CD4-positive, alpha-beta T cell (primary cell): ENCODE data around the gene EFCAB8. TPM values are rescaled to one million over a fixed set of nuclear protein-coding genes. Genes with fewer than 3 reads are reported as not detected.

Experiments used
- ATAC-seq: fragments of 200-7000 bp; cut with Tn5 transposase; one replicate; pipeline ENCODE4 v1.10.0; 2022; ENCODE audit warnings: mild to moderate bottlenecking; ENCODE audit not compliant: poor library complexity
- CTCF ChIA-PET: fragments of 350-600 bp; sonication (Branson Sonifier 250); formaldehyde crosslinking; loops from one replicate; lab custom pipeline; 2021; ENCODE audit warnings: antibody characterized with exemption, inconsistent platforms; lab: Charles Lee
- POLR2A ChIA-PET: fragments of 350-600 bp; sonication (Branson Sonifier 250); formaldehyde crosslinking; loops from one replicate; lab custom pipeline; 2021; ENCODE audit warnings: antibody characterized with exemption, inconsistent platforms; lab: Charles Lee
- DNase-seq, 14 experiments: peaks; one replicate each; pipeline ENCODE4 v3.0.0-alpha.2; 2013 to 2020; ENCODE audit warnings: mixed read lengths in 2 of 14
- H3K27ac ChIP-seq, 2 donors: one replicate each; pipeline versions ENCODE4 v1.5.1 to v1.7.0; 2013; ENCODE audit warnings: low read length in 2 of 2, low read depth in 1 of 2, mild to moderate bottlenecking in 1 of 2
- H3K27me3 ChIP-seq, 2 experiments: 1 replicate in 1 of 2; 2 replicates in 1 of 2; pipeline versions ENCODE4 v1.6.1 to v1.7.0; 2013; ENCODE audit warnings: low read length in 2 of 2, control low read depth in 1 of 2, mild to moderate bottlenecking in 1 of 2, moderate library complexity in 1 of 2; ENCODE audit not compliant: insufficient read depth in 2 of 2, control insufficient read depth in 1 of 2
- H3K36me3 ChIP-seq: one replicate; pipeline ENCODE4 v1.6.1; 2013; ENCODE audit warnings: low read length, control low read depth; ENCODE audit not compliant: insufficient read depth
- H3K4me1 ChIP-seq: one replicate; pipeline ENCODE4 v1.6.1; 2013; ENCODE audit warnings: low read length, control low read depth; ENCODE audit not compliant: insufficient read depth
- H3K4me3 ChIP-seq: one replicate; pipeline ENCODE4 v1.5.1; 2013; ENCODE audit warnings: mild to moderate bottlenecking, low read length, moderate library complexity
- H3K9me3 ChIP-seq, 2 experiments: 1 replicate in 1 of 2; 2 replicates in 1 of 2; pipeline versions ENCODE4 v1.6.1 to v1.7.0; 2013; ENCODE audit warnings: low read length in 2 of 2, mild to moderate bottlenecking in 2 of 2, control low read depth in 1 of 2, moderate library complexity in 1 of 2; ENCODE audit not compliant: control insufficient read depth in 1 of 2, insufficient read depth in 1 of 2
- H3K27ac Mint-ChIP-seq: one replicate; pipeline ENCODE4 v1.8.0; 2020; ENCODE audit warnings: mixed read lengths
- H3K27me3 Mint-ChIP-seq: one replicate; pipeline ENCODE4 v1.8.0; 2021; ENCODE audit warnings: mixed read lengths
- H3K36me3 Mint-ChIP-seq: one replicate; pipeline ENCODE4 v1.8.0; 2021; ENCODE audit warnings: low read depth, mixed read lengths
- H3K4me1 Mint-ChIP-seq: one replicate; pipeline ENCODE4 v1.8.0; 2021; ENCODE audit warnings: low read depth, mixed read lengths
- H3K4me3 Mint-ChIP-seq: one replicate; pipeline ENCODE4 v1.8.0; 2020; ENCODE audit warnings: mild to moderate bottlenecking, mixed read lengths
- H3K9me3 Mint-ChIP-seq: one replicate; pipeline ENCODE4 v1.8.0; 2020; ENCODE audit warnings: mixed read lengths
- CTCF ChIP-seq: fragments of 200-600 bp; IDR thresholded peaks from one replicate; pipeline ENCODE4 v1.8.0; 2022; ENCODE audit warnings: antibody characterized with exemption, mild to moderate bottlenecking
- intact Hi-C, 2 experiments: fragments of 100-400 bp; cut with DNase I in 1 of 2; cut with micrococcal nuclease in 1 of 2; formaldehyde crosslinking; loops; one replicate each; pipeline versions ENCODE4 v1.15.1 to v1.9.0; 2023 to 2025; cut with DNase I, micrococcal nuclease
- total RNA-seq, 174 experiments: library from RNA in 2 of 174; stranded (reverse) in 2 of 174; gene quantifications; one replicate each; pipeline ENCODE4 v1.2.3 and lab custom pipeline; 2021 to 2026

The EFCAB8 gene
- total RNA-seq, 2 experiments from 2014 or later = 0.81 to 2.5 TPM

GRCh38 chr20:32832664-32833063 is 26.1 kb upstream of the EFCAB8 start:
- peak overlapping the region; percentile 10 for H3K4me3 ChIP-seq
- no peak for TF ChIP-seq CTCF
- CTCF ChIA-PET = no interaction called here
- intact Hi-C loops = loop anchor here (2.0 to 5.0 kb wide), 2 partner anchors 14 to 40 kb away; no protein-coding TSS in a partner anchor
- Mint-ChIP-seq H3K9me3 (no peaks in the 10 kb centered on the region), H3K27me3 (no peaks in the 10 kb centered on the region), H3K36me3 (peaks cover 87% of the 10 kb centered on the region), H3K4me3 (peak overlapping the region; percentile 53), H3K4me1 (peaks cover 75% of the 10 kb centered on the region), H3K27ac (peak overlapping the region; percentile 77)
- POLR2A ChIA-PET = interaction anchor here (0.6 to 1.3 kb wide), 5 partner anchors 8 to 1960 kb away, joined by 3 to 8 read pairs (median 3); partner anchors contain the start of gene MAPRE1
- H3K36me3 ChIP-seq = peaks cover 70% of the 10 kb centered on the region
- H3K9me3 ChIP-seq = no peaks in the 10 kb centered on the region
- ATAC-seq = peak; percentile 62
- H3K27me3 ChIP-seq = no peaks in the 10 kb centered on the region
- peak in 5 of 14 experiments; percentile 21 to 66 (median 50) for DNase-seq
- no peak overlapping the region for H3K27ac ChIP-seq
- H3K4me1 ChIP-seq = peaks cover 41% of the 10 kb centered on the region

- Histone ChIP-seq H3K27ac (no peak overlapping the region), H3K9me3 (no peaks in the 10 kb centered on the region), H3K36me3 (peaks cover 74% of the 10 kb centered on the region), H3K4me1 (peaks cover 34% of the 10 kb centered on the region), H3K4me3 (no peak overlapping the region), H3K27me3 (no peaks in the 10 kb centered on the region)
- ATAC-seq = no peak
- intact Hi-C loops = loop anchor here (5.0 kb wide), 1 partner anchor 43 kb away; no protein-coding TSS in a partner anchor
- no peak for DNase-seq
- Mint-ChIP-seq H3K4me3 (no peak overlapping the region), H3K27ac (no peak overlapping the region), H3K27me3 (no peaks in the 10 kb centered on the region), H3K4me1 (peaks cover 66% of the 10 kb centered on the region), H3K9me3 (no peaks in the 10 kb centered on the region), H3K36me3 (peaks cover 90% of the 10 kb centered on the region)
- CTCF ChIA-PET = no interaction called here
- POLR2A ChIA-PET = interaction anchor here (1.0 kb wide), 1 partner anchor 93 kb away, joined by 3 read pairs; no protein-coding TSS in a partner anchor
- no peak for TF ChIP-seq CTCF
Observed at GRCh38 chr20:32834972-32835371, 23.8 kb upstream of the EFCAB8 start.

- Histone ChIP-seq H3K4me1 (peaks cover 27% of the 10 kb centered on the region), H3K36me3 (peaks cover 72% of the 10 kb centered on the region), H3K27me3 (no peaks in the 10 kb centered on the region), H3K27ac (peak overlapping the region in 1 of 2 donors; percentile 29), H3K4me3 (no peak overlapping the region), H3K9me3 (no peaks in the 10 kb centered on the region)
- peak overlapping the region; percentile 72 for H3K27ac Mint-ChIP-seq
- ATAC-seq (no peak), DNase-seq (no peak)
- H3K4me1 Mint-ChIP-seq = peaks cover 67% of the 10 kb centered on the region
- H3K36me3 Mint-ChIP-seq = peaks cover 92% of the 10 kb centered on the region
- CTCF ChIA-PET = interaction anchor here (0.6 to 2.6 kb wide), 2 partner anchors 11 to 47 kb away, joined by 3 to 5 read pairs; no protein-coding TSS in a partner anchor
- no peak overlapping the region for H3K4me3 Mint-ChIP-seq
- intact Hi-C loops = no loop called here
- H3K9me3 Mint-ChIP-seq = no peaks in the 10 kb centered on the region
- no peak for TF ChIP-seq CTCF
- no peaks in the 10 kb centered on the region for H3K27me3 Mint-ChIP-seq
- POLR2A ChIA-PET = interaction anchor here (0.8 kb wide), 1 partner anchor 45 kb away, joined by 3 read pairs; no protein-coding TSS in a partner anchor
Observed at GRCh38 chr20:32837157-32837556, 21.6 kb upstream of the EFCAB8 start.
